ENCODE data around the gene CEL. TPM values are rescaled to one million over a fixed set of nuclear protein-coding genes. Genes with fewer than 3 reads are reported as not detected.
"Not testable (repeated sequence)": the region's sequence is repeated elsewhere in the genome, so short reads cannot be mapped to it uniquely, and the experiment has no call there.

CEL gene
- total and polyA plus RNA-seq, 9 donors = 1.3 to 13.6 (median 2.8) TPM

DNA sequence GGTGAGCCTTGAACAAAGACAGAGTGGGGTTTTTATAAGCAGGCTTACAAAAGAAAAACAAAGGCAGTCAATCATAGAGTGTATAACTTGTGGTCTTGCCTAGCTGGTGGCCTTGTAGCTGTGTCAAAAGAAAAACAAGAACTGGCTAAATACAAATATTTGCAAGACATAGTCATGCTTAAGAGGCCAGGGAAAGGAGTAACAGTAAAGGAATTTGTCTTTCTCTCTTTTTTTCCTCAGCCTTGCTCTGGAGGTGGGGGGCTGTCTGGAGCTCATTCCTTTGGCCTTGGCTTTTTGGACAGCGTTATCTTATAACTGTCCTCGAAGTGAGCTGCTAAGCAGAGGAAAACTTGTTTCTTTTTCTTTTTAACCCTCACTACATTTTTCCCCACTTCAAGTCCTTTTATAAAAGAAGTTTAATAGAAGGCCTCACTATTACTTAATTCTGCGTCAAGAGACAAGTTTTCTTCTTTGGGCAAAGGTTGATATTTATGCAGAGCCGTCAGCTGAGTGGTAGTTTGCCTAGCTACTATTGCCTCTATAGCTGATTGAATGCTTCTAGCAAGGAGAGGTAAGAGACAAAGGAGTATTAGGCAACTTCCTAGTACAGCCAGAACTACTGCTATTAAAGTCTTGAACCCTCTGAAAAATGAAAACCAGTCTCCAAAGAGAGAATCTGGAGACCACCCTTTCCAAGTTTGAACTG is 14.3 kb downstream of the CEL start:
- Histone ChIP-seq H3K27me3 (no peaks in the 10 kb centered on the region), H3K4me3 (no peak overlapping the region), H3K27ac (peak overlapping the region in 1 of 2 donors; percentile 85), H3K36me3 (no peaks in the 10 kb centered on the region), H3K9me3 (no peaks in the 10 kb centered on the region), H3K4me1 (ENCODE audit: insufficient read depth) (peaks cover 23% of the 10 kb centered on the region)
- no peak for TF ChIP-seq POLR2A (IDR thresholded peaks at IDR 0.05)
- TF ChIP-seq, protein P1, sequence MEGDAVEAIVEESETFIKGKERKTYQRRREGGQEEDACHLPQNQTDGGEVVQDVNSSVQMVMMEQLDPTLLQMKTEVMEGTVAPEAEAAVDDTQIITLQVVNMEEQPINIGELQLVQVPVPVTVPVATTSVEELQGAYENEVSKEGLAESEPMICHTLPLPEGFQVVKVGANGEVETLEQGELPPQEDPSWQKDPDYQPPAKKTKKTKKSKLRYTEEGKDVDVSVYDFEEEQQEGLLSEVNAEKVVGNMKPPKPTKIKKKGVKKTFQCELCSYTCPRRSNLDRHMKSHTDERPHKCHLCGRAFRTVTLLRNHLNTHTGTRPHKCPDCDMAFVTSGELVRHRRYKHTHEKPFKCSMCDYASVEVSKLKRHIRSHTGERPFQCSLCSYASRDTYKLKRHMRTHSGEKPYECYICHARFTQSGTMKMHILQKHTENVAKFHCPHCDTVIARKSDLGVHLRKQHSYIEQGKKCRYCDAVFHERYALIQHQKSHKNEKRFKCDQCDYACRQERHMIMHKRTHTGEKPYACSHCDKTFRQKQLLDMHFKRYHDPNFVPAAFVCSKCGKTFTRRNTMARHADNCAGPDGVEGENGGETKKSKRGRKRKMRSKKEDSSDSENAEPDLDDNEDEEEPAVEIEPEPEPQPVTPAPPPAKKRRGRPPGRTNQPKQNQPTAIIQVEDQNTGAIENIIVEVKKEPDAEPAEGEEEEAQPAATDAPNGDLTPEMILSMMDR (IDR thresholded peaks at IDR 0.05) = no peak
- no peak for TF ChIP-seq EP300 (IDR thresholded peaks at IDR 0.05)
- 5 to 12% (median 12%) methylated on average over 4 of the region's 4 CpGs for WGBS, 3 donors
- peak in 2 of 5 donors; percentile 52 to 53 for DNase-seq
- intact Hi-C loops (cut with DNase I) = no loop called here

DNA sequence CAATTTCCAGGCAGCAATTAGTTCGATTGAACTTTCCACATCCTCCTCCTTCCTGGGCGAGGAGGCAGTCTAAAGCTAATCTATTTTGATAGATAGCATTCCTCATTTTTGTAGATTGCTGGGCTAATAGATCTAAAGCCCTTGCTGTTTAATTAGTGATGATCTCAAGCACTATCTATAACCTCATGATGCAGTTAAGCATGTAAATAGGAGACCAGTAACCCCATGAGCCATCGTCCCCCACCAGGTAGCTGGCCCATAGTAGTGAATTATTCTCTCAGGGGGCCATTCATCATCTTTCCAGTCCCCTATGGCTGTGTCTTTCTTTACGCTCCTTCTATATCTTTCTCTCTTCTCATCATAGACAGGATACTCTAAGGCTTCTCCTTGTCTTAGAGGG is 14.9 kb downstream of the CEL start:
- Histone ChIP-seq H3K27me3 (no peaks in the 10 kb centered on the region), H3K4me1 (ENCODE audit: insufficient read depth) (peaks cover 23% of the 10 kb centered on the region), H3K36me3 (no peaks in the 10 kb centered on the region), H3K27ac (peak overlapping the region in 1 of 2 donors; percentile 85), H3K9me3 (no peaks in the 10 kb centered on the region), H3K4me3 (no peak overlapping the region)
- intact Hi-C loops (cut with DNase I) = no loop called here
- 31 to 48% (median 39%) methylated on average over 4 of the region's 4 CpGs for WGBS, 3 donors
- TF ChIP-seq POLR2A (IDR thresholded peaks at IDR 0.05) (no peak), EP300 (IDR thresholded peaks at IDR 0.05) (no peak)
- TF ChIP-seq, protein P1 (IDR thresholded peaks at IDR 0.05) = no peak
- peak in 1 of 5 donors; percentile 18 for DNase-seq

DNA sequence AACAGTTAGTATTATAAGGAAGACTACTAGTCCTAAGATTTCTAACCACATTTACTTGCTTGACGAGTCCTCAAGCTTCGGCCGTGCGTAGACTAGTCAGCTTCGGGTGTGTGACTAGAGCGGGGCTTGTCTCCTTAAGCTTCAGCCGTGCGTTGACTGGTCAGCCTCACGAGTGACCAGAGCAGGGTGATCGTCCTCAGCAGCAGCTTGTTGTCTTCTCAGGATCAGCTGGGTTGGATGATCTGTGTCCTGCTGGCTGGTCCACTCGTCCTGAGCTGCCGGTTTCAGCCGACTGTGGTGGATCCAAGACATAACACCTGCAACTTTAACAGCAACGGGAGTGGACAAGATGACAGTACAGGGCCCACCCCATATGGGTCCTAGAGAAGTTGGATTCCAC is 16.7 kb downstream of the CEL start:
- Histone ChIP-seq H3K9me3 (no peaks in the 10 kb centered on the region), H3K27me3 (no peaks in the 10 kb centered on the region), H3K27ac (peak overlapping the region in 1 of 2 donors; percentile 85), H3K4me1 (ENCODE audit: insufficient read depth) (peaks cover 19% of the 10 kb centered on the region), H3K4me3 (no peak overlapping the region), H3K36me3 (no peaks in the 10 kb centered on the region)
- TF ChIP-seq POLR2A (IDR thresholded peaks at IDR 0.05) = no peak
- peak in 1 of 5 donors; percentile 35 for DNase-seq
- intact Hi-C loops (cut with DNase I) = no loop called here
- 39 to 56% (median 40%) methylated on average over 14 of the region's 14 CpGs for WGBS, 3 donors

DNA sequence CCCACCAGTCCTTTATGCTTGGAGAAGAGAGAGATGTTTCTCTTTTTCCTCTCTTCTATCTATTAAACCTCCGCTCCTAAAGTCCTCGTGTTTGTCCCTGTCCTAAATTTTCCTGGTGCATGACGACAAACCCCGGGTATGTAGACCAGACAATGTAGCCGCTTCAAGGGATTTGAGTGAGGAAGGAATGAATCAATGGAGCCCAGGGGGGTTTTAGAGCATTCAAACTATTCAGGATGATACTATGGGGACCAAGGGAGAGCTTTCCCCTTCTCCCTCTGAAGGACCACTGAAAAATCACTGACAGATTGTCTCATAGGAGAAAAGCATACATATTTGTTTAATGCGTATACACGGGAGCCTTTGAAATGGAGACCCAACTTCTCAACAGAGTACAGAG is 18.4 kb downstream of the CEL start:
- DNase-seq = no peak
- peaks cover 11% of the 10 kb centered on the region for H3K4me1 ChIP-seq (ENCODE audit: insufficient read depth)
- intact Hi-C loops (cut with DNase I) = no loop called here
- 86 to 92% (median 88%) methylated on average over 7 of the region's 7 CpGs for WGBS, 3 donors
- H3K4me3 ChIP-seq = no peak overlapping the region
- TF ChIP-seq EP300 (IDR thresholded peaks at IDR 0.05) = no peak
- no peaks in the 10 kb centered on the region for H3K9me3 ChIP-seq
- H3K36me3 ChIP-seq = no peaks in the 10 kb centered on the region
- no peaks in the 10 kb centered on the region for H3K27me3 ChIP-seq
- H3K27ac ChIP-seq = no peak overlapping the region

DNA sequence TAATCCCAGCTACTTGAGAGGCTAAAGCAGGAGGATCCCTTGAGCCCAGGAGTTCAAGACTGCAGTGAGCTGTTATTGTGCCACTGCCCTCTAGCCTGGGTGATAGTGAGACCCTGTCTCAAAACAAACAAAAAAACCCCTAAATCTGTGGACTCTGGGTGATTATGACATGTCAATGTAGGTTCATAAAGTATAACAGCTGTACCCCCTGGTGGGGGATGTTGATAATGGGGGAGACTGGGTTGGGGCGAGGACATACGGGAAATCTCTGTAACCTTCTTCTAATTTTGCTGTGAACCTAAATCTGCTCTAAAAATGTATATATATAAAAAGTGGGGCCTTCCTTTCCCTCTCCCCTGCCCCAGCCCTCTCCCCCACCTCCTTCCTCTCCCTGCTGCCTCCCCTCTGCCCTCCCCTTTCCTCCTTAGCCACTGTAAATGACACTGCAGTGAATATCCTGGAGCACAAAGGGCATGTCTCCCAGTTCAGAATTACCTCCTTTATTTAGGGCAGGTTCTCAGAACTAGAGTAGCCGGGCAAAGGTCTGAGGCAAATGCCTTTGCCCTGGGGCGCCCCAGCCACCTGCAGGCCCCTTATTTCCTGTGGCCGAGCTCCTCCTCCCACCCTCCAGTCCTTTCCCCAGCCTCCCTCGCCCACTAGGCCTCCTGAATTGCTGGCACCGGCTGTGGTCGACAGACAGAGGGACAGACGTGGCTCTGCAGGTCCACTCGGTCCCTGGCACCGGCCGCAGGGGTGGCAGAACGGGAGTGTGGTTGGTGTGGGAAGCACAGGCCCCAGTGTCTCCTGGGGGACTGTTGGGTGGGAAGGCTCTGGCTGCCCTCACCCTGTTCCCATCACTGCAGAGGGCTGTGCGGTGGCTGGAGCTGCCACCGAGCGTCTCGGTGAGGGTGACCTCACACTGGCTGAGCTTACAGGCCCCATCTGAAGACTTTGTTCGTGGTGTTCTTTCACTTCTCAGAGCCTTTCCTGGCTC is 19.3 kb downstream of the CEL start:
- intact Hi-C loops (cut with DNase I) = not testable (repeated sequence)
- 83 to 95% (median 93%) methylated on average over 7 to 14 of the region's 18 CpGs for WGBS, 3 donors

DNA sequence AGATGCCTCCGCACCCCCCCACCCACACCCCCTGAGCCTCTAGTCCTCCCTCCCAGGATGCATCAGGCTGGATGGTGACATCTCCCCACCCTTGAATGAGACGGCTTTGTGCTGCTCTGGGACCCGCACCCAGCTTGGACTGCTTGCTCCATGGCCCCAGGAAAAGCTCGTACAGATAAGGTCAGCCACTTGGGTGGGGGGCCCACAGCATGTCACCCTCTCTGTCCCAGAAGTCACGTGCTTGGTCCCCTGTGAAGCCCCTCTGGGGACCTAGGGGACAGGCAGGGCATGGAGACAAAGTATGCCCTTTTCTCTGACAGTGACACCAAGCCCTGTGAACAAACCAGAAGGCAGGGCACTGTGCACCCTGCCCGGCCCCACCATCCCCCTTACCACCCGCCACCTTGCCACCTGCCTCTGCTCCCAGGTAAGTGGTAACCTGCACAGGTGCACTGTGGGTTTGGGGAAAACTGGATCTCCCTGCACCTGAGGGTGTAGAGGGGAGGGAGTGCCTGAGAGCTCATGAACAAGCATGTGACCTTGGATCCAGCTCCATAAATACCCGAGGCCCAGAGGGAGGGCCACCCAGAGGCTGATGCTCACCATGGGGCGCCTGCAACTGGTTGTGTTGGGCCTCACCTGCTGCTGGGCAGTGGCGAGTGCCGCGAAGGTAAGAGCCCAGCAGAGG is 20.3 kb downstream of the CEL start:
- H3K27ac ChIP-seq; H3K27me3 ChIP-seq; H3K4me1 ChIP-seq (ENCODE audit: insufficient read depth); H3K9me3 ChIP-seq; intact Hi-C loops (cut with DNase I); H3K36me3 ChIP-seq; H3K4me3 ChIP-seq: not testable (repeated sequence)
- DNase-seq = peak in 1 of 5 donors; percentile 16
- WGBS, 3 donors = 77 to 84% (median 78%) methylated on average over 6 to 8 of the region's 12 CpGs

More for the DNA sequence above, 19.3 kb downstream of the CEL start:
- DNase-seq = peak in 1 of 5 donors; percentile 4
- H3K9me3 ChIP-seq, H3K4me3 ChIP-seq, H3K27me3 ChIP-seq, H3K36me3 ChIP-seq, H3K27ac ChIP-seq: not testable (repeated sequence)
- H3K4me1 ChIP-seq (ENCODE audit: insufficient read depth) = peaks cover 11% of the 10 kb centered on the region

DNA sequence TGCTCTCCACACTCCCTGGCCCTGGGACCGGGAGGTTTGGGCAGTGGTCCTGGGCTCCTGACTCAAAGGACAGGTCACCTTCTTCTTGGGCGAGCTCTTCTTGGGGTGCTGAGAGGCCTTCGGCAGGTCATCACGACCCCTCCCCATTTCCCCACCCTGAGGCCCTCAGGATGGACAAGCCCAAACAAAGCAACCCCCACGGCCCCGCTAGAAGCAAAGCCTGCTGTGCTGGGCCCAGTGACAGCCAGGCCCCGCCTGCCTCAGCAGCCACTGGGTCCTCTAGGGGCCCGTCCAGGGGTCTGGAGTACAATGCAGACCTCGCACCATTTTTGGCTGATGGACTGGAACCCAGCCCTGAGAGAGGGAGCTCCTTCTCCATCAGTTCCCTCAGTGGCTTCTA is 21.9 kb downstream of the CEL start:
- intact Hi-C loops (cut with DNase I); H3K36me3 ChIP-seq; H3K4me3 ChIP-seq; H3K27me3 ChIP-seq; H3K4me1 ChIP-seq (ENCODE audit: insufficient read depth); H3K9me3 ChIP-seq; H3K27ac ChIP-seq: not testable (repeated sequence)
- DNase-seq = peak in 1 of 5 donors; percentile 20
- WGBS, 3 donors = 74% methylated on average over 6 to 9 of the region's 9 CpGs; no CpG with 5 or more reads in 1 of the 3 donors

DNA sequence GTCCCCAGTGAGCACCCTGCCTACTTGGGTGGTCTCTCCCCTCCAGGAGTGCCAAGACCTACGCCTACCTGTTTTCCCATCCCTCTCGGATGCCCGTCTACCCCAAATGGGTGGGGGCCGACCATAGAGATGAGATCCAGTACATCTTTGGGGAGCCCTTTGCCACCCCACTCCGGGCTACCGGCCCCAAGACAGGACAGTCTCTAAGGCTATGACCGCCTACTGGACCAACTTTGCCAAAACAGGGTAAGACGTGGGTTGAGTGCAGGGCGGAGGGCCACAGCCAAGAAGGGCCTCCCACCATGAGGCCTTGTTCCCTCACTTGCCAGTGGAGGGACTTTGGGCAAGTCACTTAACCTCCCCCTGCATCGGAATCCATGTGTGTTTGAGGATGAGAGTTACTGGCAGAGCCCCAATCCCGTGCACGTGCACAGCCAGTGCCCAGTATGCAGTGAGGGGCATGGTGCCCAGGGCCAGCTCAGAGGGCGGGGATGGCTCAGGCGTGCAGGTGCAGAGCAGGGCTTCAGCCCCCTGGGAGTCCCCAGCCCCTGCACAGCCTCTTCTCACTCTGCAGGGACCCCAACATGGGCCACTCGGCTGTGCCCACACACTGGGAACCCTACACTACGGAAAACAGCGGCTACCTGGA is 24.6 kb downstream of the CEL start:
- WGBS, 3 donors = 79 to 88% (median 80%) methylated on average over 13 to 17 of the region's 17 CpGs
- H3K36me3 ChIP-seq; H3K9me3 ChIP-seq; H3K27me3 ChIP-seq; H3K4me3 ChIP-seq; H3K4me1 ChIP-seq (ENCODE audit: insufficient read depth); H3K27ac ChIP-seq; intact Hi-C loops (cut with DNase I): not testable (repeated sequence)
- peak in 1 of 5 donors; percentile 21 for DNase-seq
